Stimulated activated CD8-positive, alpha-beta memory T cell treated with anti-CD3 and anti-CD28 coated beads, Interleukin-15, amount 100 ng/mL, for 48 hours (primary cell): ENCODE results near the gene KIAA1671.
A peak's percentile ranks its signal among the peaks of the same experiment; 100 is the strongest.
"Not testable (repeated sequence)": the region's sequence is repeated elsewhere in the genome, so short reads cannot be mapped to it uniquely, and the experiment has no call there.

ENCODE experiments used
- DNase-seq, 2 donors: peaks; one replicate each; pipeline ENCODE4 v3.0.0-alpha.2; 2020; ENCODE audit warnings: low read depth in 2 of 2

Gene KIAA1671

DNA sequence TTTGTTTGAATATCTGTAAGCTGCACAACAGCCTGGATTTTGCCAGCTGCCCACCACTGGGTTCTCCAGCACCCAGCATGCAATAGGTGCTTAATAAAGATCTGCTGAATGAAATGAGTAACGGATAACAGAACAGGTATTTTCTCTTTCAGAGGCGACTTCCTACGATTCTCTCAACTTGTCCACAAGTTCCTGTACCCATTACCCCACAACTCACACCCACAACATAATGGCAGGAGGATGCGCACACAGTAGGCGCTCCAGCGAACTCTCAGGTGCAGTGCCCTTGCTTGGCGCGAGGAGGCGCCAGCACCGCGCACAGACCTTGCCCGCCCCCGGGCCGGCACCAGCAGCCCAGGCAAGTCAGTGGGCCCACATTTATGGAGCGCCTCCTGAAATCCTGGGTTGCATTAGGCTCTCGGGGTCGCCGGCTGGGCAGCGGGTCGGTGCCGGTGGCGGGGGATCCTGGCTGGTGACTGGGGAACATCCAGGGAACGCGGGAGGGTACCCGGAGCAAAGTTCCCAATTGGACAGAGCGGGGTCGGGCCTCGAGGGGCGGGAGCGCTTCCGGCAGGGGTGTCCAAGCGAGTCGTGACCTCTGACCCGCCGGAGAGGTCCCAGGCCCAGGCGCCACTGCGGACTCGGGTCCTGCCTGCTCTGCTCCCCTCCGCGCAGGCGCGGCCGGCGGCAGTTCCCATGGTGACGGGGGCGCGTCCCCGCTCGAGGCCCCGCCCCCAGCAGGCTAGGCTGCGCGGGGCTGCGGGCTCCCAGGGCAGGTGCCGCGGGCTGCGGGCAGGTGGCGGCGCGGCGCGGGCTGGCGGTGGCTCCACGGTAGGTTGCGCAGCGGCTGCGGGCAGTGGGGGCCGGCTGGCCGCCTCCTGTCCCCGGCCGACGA lies at the start of gene KIAA1671:
Gene KIAA1671 (plus strand): TSS at position 775 of the 895 bp plus-strand sequence. CDS start 75,284 bp downstream, outside the sequence.
- peak; percentile 72 to 78 for DNase-seq

DNA sequence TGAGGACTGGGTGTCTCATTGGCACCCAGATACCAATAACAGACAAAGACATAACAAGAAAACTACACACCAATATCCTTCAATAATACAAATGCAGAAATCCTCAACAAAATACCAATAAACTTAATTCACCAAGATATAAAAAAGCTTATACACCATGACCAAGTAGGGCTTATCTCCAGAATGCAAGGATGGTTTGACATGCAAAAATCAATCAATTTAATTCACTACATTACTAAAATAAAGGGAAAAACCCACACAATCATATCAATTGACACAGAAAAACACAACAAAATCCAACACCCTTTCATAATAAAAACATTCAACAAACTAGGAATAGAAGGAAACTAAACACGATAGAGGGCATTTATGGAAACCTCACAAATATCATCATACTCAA lies 46.6 kb upstream of the KIAA1671 start:
- no peak for DNase-seq

DNA sequence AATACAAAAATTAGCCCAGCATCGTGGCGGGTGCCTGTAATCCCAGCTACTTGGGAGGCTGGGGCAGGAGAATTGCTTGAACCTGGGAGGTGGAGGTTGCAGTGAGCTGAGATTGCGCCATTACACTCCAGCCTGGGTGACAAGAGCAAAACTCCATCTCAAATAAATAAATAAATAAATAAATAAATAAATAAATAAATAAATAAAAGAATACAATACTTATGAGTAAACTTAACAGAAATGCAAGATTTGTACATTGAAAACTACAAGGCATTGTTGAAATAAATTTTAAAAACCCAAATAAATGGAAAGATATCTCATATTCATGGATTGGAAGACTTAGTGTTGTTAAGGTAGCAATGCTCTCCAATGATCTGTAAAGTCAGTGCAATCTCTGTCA lies 45.4 kb upstream of the KIAA1671 start:
- not testable (repeated sequence) for DNase-seq

DNA sequence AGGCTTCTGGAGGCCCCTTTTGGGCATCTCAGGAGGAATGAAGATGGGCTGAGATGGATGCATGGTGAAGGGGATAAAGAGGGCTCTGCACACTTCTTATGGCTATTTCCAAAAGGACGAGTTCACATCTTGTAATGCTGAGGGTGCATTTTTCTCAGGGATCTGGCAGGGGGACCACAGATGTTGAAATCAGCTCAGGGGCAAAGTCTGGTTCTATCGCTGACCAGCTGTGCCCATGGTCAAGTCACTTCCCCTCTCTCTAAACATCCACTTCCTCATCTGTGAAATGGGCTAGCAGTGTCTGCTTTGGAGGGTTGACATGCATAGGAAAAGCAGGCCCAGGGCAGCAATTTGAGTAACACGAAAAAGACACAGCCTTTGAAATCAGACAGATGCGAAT lies 32.5 kb upstream of the KIAA1671 start:
- no peak for DNase-seq

DNA sequence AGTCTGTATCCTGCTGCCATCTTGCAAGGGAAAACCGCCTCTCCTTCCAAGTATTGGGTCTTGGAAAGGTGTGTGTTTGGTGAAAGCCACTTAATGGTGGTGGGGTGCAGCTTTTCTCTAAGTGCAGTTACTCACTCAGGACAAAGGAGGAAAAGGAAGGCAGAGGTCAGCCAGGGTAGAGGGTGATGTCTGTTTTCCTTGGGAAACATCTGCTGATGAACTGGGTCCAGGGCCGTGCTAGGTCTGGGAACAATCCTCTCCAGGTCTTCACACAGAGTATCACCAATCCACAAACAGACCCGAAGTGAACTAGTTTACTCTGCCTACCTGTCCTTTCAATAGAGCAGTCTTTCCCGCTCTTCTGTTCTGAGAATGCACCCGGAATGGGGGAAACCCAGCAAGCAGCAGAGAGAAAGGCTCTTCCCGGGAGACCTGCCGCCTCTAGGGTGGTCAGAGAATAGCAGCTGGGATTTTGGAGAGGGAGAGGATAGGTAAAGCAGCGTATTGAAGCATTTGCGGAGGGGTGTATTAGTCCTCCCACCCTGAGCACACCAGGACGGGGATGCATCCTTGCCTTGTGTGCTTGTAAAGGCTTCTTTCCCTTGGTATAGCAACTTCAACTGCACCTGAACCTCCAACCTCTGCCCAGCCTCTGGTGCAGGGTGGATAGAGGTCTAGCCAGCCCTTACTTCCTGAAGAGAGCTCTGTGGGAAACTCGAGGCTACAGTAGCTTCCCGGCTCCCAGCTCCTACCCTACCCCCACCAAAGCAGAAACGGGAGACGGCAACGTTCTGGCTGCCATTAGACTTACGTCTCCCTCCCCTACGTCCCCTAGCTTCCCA lies 26.7 kb upstream of the KIAA1671 start:
- no peak for DNase-seq

DNA sequence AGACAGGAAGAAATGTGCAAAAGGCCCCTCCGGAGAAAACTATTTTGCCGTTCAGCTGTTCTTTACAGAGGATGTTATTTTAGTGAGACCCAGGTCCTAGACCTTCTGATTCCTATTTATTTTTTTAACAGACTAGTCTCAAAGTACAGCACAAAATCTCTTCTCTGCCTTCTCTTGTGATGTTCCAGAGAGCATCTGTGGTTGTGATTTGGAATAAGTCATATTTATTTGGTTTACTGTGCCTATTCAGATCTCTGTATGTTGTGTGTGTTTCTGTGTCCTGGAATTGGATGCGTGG lies 26.1 kb upstream of the KIAA1671 start:
- no peak for DNase-seq

DNA sequence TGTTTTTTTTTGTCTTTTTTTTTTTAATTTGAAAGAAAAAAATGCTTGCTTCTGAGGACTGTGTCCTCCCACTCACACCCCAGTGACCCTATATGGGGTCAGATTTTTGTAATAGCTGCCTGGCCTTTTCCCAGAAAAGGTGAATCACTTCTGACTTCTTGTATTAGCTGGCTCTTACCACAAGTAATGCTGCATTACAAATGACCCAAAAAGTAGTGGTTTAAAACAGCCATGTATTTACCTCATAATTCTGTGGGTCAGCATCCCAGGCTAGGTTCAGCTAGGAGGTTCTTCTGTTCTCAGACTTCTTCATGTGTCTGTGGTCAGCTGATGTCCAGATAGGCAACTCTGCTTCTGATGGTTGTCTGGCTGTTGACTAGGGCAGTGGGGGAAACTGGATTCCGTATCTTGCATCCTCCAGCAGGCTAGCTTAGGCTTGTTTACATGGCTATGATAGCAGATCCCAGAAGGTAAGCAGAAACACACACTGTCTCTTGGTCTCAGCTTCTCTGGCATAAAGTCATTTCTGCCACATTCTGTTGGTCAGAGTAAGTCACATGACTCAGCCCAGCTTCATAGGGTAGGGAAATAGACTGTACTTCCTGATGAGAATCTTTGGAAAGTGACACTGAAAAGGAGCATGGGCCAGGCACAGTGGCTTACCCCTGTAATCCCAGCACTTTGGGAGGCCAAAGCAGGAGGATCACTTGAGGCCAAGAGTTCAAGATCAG lies 25.5 kb upstream of the KIAA1671 start:
- DNase-seq: no peak

DNA sequence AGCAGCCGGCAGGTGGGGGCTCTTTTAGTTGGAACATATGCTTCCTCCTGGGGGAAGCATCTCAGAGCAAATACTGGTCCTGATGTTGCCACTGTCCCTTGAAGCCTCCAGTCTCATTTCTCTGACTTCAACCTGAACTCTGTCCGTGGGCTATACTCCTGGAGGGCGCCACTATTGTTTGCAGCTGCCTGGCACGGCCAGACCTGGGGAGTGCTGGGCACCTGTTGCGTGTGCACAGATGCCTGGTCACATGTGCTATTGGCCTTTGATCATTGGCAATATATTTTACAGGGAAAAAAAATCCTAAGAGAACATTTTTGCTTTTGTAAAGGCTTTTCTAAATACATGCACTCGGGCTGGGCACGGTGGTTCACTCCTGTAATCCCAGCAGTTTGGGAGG lies 24.2 kb upstream of the KIAA1671 start:
- DNase-seq: no peak

DNA sequence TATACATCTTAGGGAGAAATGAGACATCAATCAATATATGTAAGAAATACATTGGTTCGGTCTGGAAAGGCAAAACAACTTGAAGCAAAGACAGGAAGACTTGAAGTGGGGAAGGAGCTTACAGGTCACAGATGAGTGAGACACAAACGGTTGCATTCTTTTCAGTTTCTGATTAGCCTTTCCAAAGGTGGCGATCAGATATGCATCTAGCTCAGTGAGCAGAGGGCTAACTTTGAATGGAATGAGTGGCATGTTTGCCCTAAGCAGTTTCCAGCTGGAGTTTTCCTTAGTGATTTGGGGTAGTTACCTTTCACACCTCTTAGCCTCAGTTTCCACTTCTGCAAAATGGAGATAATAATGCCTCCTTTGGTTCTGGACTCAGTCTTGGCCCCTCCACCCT lies 21.8 kb upstream of the KIAA1671 start:
- no peak for DNase-seq

DNA sequence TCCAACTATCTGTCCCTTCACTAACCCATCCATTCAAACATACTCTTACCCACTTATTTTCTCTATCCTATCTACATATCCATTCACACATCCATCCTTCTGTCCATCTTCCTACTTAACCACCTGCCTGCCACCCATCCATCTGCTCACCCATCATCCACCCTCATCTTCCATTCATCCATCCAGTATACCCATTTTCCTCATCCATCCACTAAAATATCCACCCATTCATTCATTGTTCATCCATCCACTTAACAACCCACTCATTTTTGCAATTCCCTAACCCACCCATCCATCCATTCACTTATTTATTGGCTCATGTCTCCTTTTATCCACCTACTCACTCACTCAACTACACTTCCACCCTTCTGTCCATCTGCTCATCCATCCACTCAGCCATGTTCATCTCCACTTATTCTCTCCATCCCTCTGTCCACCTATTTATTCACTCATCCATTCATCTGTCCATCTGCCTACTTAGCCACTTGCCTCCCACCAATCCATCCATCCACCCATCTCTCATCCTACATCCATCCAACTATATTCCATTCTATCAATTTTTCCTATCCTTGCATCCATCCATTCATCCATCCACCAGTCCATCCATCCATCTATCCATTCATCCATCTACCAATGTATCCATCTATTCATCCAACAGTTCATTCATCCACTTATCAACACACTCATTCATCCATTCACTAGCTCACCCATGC lies 16.6 kb upstream of the KIAA1671 start:
- no peak for DNase-seq

DNA sequence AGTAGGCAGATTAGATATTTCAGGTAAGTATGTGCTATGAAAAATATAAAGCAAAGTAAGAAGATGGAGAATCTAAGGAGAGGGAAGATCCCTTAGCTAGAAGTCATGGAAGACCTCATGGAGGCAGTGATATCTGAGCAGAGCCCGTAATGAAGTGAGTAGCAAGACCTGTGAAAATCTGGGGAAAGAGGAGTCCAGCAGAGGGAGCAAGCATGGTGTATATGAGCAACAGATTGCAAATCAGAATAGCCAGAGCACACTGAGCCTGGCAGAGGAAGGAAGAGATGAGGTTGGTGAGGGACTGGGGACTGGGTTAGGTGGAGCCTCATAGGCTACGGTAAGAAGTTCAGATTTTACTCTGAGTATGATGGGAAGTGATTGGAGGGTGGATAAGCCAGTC lies 15.4 kb upstream of the KIAA1671 start:
- no peak for DNase-seq

DNA sequence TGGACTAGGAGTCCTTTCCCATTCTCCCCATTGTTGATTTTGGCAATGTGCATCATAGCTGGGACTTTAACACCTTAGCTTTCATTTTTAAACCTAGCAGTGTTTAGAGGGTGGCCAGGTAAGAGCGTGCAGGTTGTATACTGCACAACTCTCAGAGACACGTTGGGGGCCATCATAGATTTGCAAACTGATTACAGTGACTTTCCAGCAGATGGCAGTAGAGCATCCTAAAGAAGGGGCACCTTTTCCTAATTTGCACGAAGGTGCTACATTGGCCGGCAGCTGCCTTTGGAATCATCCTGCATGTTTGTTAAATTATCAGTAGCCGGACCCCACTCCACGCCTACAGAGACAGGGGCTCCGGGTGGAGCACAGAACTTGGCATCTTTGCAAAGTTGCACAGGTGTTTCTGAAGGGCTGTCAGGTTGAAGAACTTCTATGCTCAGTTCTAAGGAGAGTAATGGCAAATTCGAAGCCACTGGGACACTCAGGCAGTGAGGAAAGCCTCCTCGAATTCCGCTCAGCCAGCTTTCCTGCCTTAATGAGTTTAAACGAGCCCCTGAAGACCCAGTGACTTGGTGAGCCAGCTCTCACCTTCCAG lies 13.7 kb upstream of the KIAA1671 start:
- no peak for DNase-seq

DNA sequence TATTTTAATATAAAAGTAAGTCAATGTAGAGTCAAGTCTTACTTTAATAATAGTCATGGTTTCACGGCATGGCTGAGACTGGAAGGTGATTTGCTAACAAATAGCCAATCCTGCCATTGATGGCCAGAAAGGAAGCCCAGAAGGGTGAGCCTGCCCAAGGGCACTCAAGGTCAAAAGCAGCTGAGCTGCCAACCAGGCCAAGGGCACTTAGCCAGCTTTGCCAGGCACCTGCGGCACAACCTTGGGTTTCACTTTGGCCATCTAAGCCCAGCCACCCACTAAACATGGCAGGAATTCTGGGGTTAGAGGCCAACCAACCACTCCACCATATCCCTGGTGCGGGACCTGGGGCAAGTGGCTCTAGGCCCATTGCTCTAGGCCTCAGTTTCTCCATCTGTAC lies 10.2 kb upstream of the KIAA1671 start:
- no peak for DNase-seq

DNA sequence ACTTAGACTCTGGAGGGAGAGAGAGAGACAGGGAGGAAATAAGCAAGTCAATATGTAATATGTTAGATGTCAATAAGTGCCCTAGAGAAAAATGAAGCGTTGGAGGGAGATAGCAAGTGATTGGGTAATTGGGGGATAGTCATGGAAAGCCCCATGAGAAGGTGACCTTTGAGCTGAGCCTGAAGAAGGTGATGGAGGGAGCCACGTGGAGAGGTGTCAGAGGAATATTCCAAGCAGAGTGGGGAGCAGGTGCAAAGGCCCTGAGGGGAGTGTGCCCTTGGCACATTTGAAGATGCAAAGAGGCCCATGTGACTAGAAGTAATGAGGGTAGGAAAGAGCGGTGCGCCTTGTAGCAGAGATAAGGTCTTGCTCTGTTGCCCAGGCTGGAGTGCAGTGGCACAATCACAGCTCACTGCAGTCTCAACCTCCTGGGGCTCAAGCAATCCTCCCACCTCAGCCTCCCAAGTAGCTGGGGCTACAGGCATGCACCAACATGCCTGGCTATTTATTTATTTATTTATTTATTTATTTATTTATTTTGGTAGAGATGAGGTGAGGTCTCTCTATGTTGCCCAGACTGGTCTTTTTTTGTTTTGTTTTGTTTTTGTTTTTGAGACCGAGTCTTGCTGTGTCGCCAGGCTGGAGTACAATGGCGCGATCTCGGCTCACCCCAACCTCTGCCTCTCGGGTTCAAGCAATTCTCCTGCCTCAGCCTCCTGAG lies 8.1 kb upstream of the KIAA1671 start:
- DNase-seq: no peak

DNA sequence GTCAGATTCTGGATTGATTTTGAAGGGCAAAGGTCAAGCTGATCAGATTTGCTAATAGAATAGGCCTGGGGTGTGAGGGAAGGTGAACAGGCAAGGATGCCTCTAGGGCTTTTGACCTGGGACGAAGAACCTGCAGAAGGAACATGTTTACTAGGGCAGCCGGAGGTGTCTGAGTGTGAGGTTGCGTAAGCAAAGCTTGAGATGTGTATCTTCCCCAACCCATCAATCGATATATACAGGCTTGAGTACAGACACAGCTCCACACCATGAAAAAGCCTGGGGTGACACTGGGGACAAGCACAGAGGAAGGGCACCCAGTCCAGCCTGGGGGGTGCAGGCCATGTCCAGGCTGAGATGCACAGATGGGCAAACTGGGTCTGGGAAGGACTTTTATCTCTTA lies 7.1 kb upstream of the KIAA1671 start:
- no peak for DNase-seq

DNA sequence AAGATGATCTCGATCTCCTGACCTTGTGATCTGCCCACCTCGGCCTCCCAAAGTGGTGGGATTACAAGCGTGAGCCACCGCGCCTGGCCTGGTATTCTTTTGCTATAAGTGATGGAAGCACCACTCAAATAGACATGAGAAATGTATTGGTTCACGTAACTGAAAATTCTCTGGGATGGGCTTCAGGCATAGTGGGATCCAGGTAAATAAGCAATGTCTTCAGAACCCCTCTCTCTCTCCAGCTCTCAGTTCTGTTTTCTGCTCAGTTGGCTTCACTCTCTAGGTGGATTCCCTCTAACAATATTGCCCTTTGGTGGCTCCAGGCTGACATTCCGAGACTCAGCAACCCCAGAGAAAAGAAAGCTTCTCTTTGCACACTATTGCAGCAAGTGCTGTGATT lies 5.1 kb upstream of the KIAA1671 start:
- no peak for DNase-seq

DNA sequence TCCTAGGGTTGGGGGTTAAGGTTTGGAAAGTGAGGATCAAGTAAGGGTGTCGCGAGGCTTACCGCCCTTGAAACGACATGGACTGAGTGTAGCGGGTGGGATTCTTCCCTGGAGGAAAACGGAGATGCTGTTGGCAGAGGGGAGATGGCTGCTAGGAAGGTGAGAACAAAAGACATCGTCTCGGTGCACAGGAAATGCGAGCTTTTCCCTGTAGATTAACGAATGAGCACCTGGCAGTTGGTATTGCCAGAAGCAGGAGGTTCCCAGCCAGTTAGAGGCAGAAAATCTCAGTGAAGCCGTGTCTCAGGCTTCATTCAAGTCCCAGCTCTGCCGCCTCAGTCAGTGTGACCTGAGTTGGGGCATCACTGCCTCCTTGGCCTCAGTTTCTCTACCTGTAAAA lies 4.6 kb upstream of the KIAA1671 start:
- no peak for DNase-seq

DNA sequence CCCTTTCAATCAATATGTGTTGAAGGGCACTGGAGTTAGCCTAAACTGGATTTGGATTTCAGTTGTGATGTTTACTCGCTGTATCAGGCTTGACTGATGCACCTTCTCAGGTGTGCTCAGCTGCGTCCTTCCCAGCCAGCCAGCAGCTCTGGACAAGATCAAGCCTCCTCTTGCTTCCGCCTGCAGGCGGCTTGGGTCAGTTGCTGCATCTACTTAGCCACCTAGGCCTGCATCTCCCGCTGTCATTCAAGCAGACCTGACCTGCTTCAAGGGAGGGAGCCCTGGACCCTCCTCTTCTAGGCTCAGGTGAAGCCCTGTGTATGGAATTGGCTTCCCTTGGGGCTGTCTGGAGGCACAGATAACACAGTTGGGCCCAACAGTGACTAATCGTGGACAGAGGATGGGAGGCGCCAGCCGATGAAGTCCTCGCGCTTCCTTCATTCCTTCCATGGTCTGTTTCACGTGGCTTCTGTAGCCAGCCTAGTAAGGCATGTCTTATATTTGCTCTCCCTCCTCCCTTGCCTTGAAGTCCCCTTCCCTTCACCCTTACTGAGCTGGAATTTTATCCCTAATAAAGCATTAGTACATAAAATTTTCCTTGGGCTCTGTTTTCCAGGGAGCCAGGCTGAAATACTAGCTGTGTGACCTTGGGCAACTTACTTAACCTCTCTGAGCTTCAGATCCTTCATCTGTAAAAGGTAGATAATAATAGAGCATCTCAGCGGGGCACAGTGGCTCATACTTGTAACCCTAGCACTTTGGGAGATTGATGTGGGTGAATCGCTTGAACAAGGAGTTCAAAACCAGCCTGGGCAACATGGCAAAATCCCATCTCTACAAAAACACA lies 3.9 kb upstream of the KIAA1671 start:
- DNase-seq: no peak

DNA sequence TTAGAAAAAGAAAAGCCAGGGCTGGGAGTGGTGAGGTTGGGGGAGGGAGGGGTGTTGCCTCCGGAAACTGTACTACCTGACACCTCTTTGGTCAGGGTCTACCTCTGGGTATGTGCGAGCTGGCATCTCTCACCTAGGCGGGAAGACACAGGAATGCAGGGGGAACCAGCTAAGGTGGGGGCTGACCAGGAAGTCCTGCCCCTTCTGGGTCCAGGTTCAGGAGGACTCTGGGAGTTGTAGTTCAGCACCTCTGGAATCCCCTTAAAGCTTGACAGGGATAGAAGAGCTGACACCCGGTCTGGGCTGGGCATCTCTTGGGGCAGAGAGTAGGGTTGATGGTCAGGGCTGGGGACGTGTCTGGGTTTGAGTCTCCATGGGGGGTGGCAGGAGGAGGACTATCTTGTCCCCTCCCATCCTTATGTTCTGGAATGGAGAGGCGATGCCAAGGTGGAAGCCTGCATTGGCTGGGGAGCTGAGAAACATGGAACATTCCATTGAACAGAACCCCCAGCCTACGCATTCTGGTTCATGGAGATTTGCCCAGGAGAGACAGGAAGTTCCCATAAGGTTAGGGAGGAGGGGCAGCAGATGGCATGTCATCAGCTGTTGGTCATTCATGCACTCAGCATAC lies 2.1 kb upstream of the KIAA1671 start:
- DNase-seq: no peak
